HL-60/S4 treated with retinoic acid at 250 ng/mL for 4 days and 3 days (cell line): ENCODE data around the gene ZXDC.

ENCODE experiments used
- in situ Hi-C: fragments of 300-500 bp; cut with MboI; formaldehyde crosslinking; loops from 2 replicates; pipeline ENCODE4 v1.7.0; 2022; ENCODE audit warnings: low sequenced_read_pairs

Gene ZXDC

GRCh38 chr3:126456766-126457388 is 18.8 kb downstream of the ZXDC start:
- in situ Hi-C loops = no loop called here

GRCh38 chr3:126456211-126456610 is 19.5 kb downstream of the ZXDC start:
- in situ Hi-C loops = no loop called here

- in situ Hi-C loops = no loop called here
Observed at GRCh38 chr3:126454437-126455198, 21.1 kb downstream of the ZXDC start.

DNA sequence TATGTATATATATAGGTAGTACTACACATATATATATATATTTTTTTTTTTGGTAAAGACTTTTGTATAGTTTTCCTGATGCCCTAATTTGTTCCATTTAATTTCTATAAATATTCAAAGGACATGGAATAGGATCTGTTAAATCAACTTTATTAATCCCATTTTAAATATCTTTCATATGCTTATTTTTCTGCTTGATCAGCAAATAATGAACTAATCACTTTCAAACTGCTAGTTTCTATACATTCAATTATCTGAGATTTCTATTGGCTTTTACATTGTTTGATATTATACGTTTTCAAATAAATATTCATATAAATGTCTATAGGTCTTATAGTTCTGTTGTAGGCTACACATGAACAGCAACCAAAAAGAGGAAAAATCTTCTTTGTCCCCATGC is 21.7 kb downstream of the ZXDC start:
- in situ Hi-C loops = no loop called here

GRCh38 chr3:126452213-126452612 is 23.5 kb downstream of the ZXDC start:
- in situ Hi-C loops = no loop called here

- in situ Hi-C loops = no loop called here
Observed at GRCh38 chr3:126451511-126451910, 24.2 kb downstream of the ZXDC start.

DNA sequence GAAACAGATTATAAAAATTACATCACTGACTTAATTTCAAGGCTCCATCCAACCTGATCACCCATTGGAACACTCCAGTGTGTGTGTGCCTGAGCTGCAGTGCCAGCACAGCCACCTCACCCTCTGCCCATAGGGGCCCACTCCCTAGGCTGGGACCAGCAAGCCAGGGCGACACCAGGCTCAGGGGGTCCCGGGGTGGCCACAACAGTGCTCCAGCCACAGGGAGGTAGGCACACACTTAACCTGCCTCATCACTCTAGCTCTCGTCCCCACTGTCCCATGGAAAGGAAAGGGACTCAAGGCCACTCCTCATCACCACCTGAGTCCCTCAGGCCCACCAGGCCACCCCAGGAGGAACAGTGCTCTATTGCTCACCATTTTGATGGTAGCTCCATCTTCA is 24.9 kb downstream of the ZXDC start:
- in situ Hi-C loops = no loop called here

DNA sequence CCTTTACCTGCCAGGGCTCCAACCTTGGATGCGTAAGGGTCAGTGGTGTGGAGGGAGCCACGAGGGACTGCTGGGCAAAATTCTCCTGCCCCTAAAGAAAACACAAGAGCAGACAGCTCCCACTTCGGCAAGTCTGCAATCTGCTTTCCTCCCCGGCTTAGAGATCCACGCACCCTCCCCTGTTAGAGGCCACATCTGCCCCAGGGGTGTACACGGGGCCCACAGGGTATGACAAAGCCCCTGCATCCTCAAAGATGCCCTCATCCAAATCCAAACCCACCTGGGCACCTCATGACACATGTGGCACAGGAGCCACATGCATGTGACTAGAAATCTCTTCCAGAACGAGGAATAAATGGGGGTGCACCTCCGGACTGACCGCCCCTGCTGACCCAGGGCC is 25.5 kb downstream of the ZXDC start:
- in situ Hi-C loops = no loop called here

- in situ Hi-C loops = no loop called here
Observed at GRCh38 chr3:126449621-126450051, 26.1 kb downstream of the ZXDC start.

- in situ Hi-C loops = no loop called here
Observed at GRCh38 chr3:126448893-126449180, 26.9 kb downstream of the ZXDC start.

DNA sequence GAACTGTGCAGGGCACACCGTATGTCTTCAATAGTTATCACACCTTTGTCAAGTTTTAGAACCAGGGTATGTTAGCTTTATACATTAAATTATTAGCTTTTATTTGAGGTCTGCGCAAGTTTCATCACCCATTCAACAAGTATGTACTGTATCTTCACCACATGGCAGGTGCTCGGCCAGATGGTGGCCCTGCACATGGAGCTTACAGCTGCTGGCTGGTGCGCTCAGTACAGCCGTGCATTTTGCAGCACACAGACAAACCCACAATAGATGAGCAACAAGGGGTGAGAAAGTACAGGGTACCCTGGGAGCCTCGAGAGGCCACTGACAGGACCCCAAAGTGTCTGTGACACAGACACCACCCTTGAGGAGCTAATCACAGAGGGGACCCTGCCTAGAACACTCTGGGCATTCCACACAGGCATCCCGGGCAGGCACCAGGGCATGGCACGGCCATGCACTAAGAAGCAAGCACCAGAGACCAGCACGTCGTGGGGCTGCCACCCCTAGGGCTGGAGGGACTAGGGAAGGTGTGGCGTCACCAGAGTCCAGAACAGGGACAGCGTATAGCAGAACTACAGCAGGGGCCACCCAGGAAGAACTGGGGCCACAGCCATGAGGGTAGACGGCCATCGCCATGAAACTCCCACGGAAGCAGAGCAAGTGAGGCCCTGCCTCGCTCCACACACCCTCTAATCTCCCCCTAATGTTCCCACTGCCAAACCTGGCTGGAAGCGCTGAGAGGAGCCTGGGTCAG is 27.4 kb downstream of the ZXDC start:
- in situ Hi-C loops = no loop called here

DNA sequence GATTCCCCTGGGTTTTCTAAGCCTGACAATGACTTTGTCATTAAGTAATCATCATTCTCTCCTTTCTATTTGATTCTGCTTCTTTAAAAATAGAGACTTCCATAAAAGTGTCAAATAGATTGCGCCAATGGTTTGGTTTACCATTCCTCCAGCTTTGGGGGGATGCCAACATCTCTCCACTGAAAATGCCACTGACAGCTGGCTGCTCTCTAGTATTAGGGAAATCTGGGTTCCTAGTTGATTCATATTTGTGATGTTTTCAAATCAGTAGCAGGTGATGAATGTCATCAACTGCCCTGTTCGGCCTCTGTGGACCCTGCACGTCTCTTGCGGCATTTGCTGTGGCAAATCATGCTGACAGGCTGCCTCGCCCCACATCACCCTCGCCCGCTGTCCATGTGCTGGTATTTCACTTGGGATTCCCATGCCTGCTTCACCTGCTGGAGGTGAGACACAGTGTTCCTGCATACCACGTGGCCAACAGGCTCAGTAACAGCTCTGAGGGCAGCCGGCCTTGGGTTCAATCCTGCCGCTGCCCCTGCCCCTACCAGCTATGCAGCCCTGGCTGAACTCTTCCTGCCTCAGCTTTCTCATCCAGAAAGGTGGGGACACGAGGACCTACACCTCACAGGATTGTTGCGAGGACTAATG is 28.1 kb downstream of the ZXDC start:
- in situ Hi-C loops = no loop called here

GRCh38 chr3:126446791-126447190 is 28.9 kb downstream of the ZXDC start:
- in situ Hi-C loops = no loop called here

GRCh38 chr3:126446301-126446700 is 29.4 kb downstream of the ZXDC start:
- in situ Hi-C loops = no loop called here

- in situ Hi-C loops = no loop called here
Observed at GRCh38 chr3:126445506-126445905, 30.2 kb downstream of the ZXDC start.

DNA sequence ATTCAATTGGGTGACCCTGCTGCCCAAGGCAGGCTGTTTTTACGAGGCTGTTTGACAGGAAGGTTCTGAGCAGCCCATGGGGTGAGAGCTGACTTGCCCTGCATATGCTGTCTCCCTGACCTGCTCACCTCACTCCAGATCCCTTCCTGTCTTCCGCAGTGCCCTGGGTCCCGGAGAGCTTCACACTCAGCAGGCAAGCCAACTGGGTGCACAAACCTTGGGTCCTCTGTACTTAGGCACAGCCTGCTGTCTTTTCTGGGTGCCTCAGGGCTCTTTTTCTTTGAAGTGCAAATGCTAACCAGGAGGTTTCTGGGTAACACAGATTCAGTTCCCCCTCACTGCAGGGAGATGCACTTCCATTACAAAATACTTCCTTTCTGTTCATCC is 32.8 kb downstream of the ZXDC start:
- in situ Hi-C loops = no loop called here

DNA sequence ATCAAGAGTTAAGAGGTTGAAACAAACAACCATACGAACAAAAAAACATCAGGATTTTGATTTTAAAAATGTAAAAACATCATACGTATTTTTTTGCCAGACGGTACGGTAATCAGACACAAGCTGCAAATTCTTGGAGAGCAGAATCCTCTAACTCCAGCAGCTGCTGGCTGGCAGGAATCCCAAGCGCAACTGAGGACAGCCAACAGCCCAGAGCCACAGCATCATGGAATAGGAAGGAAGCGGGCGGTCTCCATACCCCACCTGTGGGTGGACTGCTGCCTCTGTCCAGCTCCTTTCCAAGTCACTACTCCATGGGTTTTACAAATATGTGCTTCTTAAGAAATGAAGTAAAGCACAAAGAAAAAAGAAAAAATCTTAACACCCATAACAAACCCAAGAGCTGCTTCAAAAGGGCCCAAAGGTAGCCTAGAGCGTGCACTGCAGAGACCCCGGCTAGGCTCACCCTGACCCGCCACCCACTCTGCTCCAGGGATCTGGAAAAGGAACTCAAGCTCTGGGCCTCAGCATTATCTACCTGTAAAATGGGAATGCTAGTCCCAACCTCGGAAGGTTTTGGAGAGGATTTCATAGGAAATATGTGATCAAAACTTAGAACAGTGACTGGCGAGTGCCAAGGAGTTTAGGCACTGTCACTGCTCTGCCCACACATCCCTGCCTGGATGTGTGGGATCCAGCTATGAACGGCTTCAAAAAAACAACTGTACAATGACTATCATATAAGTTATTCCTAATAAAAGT is 33.4 kb downstream of the ZXDC start:
- in situ Hi-C loops = no loop called here

DNA sequence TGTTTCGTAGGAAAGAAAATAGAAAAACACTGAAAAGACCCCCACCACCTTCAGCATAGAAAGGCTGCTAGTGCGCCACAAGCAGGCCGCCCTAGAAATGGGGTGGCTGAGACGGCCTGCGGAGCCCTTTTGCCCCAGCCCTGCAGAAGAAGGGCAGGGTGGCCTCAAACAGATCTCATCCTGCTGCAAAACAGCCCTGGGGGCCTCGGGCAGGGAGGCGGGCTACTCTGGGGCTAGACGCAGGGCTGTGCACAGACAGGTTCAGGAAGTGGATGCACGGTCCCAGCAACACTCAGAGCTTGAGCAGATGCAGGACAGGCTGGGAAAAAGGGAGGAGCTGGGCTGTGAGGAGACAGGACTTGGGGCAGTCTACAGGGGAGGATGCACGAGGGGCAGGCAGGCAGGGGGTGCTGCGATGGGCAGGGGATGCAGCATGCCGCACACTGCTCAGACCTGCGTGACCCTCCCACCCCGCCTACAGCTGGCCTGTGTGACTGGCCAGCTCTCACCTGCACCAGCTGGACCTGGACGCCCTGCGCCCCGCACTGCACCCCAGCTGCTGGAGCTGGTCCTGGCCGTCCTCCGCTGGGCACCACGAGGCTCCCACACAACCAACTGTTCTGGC is 34.3 kb downstream of the ZXDC start:
- in situ Hi-C loops = no loop called here

GRCh38 chr3:126440709-126440995 is 35.0 kb downstream of the ZXDC start:
- in situ Hi-C loops = no loop called here

- in situ Hi-C loops = no loop called here
Observed at GRCh38 chr3:126439968-126440708, 35.6 kb downstream of the ZXDC start.
